Midbrain (tissue), 1 donor: Measurements from ENCODE around the gene MLIP.
"Not testable (repeated sequence)": the region's sequence is repeated elsewhere in the genome, so short reads cannot be mapped to it uniquely, and the experiment has no call there.

ENCODE experiments used
- DNase-seq: peaks from one replicate; lab custom pipeline; 2025; lab: John Stamatoyannopoulos, UW

MLIP gene, protein sequence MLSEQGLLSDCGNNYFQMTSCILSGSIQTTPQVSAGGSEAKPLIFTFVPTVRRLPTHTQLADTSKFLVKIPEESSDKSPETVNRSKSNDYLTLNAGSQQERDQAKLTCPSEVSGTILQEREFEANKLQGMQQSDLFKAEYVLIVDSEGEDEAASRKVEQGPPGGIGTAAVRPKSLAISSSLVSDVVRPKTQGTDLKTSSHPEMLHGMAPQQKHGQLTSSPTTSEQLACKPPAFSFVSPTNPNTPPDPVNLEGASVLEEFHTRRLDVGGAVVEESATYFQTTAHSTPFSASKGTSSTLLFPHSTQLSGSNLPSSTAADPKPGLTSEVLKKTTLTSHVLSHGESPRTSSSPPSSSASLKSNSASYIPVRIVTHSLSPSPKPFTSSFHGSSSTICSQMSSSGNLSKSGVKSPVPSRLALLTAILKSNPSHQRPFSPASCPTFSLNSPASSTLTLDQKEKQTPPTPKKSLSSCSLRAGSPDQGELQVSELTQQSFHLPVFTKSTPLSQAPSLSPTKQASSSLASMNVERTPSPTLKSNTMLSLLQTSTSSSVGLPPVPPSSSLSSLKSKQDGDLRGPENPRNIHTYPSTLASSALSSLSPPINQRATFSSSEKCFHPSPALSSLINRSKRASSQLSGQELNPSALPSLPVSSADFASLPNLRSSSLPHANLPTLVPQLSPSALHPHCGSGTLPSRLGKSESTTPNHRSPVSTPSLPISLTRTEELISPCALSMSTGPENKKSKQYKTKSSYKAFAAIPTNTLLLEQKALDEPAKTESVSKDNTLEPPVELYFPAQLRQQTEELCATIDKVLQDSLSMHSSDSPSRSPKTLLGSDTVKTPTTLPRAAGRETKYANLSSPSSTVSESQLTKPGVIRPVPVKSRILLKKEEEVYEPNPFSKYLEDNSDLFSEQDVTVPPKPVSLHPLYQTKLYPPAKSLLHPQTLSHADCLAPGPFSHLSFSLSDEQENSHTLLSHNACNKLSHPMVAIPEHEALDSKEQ

DNA sequence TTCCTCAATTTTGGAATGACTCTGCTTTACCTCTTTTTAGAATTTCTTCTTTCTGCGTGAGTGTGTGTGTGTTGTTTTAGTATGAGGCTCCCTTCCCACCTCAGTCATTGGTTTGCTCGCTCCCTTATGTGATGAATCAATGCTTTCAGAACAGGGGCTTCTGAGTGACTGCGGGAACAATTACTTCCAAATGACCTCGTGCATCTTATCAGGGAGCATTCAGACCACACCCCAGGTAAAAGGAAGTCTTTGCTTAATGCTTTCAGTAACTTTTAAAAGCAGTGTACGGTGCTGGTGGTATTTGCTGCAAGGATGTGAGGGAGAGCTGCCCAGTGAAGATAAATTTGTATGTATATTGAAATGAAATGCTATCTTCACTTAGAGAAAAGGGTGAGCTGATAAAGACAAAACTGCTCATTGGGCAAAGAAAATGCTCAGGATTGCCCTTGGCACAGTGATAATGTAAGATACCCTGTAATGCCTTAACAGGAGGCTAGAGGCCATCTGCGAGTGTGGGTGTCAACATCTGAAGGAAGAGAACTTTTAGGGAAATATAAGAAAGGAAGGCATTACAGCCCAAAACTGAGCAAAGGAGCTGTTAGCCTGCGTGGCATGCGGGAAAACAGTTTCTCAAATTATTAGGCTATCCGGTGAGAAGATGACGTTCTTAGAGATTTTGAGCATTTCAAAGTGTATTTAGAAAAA lies at the start of gene MLIP:
TSS of gene MLIP (plus strand) at position 103 of the 705 bp plus-strand sequence. CDS start at position 140, 37 bp downstream.
- DNase-seq: no peak

DNA sequence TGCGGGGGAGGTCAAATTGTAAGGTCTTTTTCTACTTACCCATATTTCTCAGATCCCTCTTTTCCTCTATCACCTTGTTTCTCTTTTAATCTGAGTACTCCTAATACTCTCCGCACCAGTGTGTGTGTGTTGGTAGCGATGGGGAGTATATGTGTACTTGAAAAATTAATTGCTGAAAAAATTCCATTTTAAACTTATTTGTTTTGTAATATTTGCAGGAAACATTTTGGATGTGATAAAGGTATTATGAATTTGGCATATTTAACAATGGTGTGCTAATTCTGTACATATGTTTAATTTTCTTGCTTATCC lies 48.1 kb upstream of the MLIP start:
- no peak for DNase-seq

DNA sequence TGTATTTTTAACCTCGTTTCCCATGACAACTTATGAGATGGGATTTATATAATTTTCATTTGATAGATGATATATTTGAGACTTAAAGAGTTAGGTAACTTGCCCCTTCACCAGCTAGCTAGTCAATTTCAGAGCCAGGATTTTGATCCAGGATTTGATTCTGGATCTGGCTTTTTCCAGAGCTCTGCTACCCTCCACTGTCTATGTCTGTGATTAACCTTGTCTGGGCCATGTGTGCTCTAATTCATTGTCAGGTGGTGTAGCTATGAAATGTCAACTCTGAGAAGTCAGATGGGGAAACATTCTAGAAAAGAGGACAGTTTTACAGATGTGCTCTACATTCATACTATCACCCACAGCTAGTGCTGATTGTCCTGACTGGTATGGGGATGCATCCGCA lies 42.5 kb upstream of the MLIP start:
- DNase-seq: no peak

DNA sequence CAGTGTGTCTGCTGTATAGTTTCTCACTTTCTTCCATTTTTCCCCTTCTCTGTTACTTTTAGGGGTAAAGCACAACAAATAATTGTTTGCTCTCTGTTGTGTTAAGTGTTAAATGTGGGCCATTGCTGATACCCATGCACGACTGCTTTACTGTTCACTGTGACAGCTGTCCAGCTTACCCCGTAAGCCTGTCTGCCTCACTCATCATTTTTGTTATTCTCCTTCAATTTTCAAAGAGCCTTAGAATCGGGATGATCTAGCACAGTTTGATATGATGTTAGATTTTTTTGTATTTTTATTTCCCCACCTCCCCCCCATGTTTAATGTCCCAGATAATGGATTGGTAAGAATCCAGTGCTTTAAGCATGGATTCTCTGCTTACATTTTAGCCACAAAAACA lies 41.2 kb upstream of the MLIP start:
- no peak for DNase-seq

DNA sequence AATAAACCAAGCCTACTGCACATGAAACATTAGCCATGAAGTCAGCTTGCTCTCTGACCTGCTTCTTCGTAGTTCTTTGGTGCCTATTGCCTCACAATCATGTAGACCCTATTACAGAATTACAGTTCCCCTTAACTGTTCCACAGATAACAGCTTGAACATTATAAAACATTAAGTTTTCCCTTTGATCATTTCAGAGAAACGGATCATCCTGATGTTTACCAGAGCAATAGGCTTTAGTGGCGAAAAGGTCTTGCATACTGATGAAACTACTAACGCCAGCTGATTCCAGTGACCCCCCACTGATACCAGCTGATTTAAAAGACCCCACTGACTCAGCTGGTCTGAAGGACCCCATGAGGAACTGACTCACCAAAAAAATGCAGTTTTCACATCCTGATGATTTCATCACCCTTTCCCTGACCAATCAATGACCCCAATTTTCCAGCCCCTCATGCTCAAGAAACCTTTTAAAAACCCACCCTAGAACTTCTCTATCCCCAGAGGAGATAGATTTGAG lies 39.4 kb upstream of the MLIP start:
- DNase-seq: no peak

DNA sequence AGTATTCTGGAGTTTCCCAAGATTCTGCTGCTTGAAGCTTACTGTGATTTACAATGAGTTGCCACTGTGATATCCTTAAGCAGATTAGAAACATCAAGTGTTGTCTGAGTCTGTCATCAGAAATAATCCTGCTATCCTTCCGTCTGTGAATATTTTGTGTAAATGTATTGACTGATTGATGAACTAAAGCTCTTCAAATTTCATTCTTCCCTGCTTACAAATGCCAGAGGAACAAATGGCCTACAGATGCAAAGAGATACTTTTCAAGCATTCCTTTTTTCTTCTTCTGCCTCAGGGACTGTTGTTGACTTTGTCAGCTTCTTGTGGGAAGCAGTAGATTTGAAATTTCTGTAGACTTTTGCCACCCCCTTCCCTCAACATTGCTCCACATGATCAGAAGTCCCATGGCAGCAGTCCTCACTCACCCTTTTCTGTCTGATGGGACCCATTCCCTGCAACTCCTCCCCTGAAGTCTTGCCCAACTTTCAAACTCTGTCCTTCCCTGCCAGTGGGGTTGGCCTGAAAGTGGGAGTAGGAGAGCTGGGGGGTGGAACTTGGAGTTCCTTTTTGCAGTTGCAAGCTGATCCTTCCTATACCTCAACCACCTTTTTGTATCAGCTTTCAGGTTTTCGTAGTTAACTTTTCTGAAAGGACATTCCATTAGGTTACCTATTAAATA lies 38.5 kb upstream of the MLIP start:
- DNase-seq: no peak

DNA sequence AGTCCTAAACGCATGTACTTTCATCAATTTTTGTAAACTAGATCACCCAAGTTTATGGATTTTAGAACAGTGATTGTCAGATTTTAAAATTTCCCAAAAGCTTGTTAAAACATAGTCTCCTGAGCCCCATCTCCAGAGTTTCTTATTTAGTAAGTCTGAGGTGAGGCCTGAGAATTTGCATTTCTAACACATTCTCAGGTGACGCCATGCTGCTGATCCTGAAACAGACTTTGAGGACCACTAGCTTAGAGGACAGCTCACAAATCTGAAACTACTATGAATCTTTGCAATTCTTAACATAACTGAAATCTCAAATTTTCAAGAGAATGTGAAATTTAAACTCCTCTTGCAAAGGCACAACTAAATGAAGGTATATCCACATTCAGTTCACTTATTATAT lies 37.8 kb upstream of the MLIP start:
- no peak for DNase-seq

DNA sequence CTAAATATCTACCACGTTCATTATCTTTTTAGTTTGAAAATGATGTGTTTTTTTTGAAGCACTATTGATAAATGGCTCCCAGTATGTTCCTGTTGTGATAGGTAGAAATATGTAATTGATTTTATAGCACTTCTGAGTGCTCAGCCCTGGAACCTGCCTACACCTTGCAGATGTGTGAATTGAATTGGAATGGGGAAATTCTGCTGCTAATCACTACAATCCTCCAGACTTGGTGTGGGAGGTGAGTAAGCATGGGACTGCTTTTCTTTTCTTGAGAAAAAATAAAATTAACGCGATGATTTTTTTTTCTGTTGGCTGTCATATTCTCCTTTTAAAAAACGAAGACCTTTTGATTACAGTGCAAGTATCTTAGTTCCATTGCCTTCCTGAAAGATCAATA lies 37.1 kb upstream of the MLIP start:
- DNase-seq: no peak

DNA sequence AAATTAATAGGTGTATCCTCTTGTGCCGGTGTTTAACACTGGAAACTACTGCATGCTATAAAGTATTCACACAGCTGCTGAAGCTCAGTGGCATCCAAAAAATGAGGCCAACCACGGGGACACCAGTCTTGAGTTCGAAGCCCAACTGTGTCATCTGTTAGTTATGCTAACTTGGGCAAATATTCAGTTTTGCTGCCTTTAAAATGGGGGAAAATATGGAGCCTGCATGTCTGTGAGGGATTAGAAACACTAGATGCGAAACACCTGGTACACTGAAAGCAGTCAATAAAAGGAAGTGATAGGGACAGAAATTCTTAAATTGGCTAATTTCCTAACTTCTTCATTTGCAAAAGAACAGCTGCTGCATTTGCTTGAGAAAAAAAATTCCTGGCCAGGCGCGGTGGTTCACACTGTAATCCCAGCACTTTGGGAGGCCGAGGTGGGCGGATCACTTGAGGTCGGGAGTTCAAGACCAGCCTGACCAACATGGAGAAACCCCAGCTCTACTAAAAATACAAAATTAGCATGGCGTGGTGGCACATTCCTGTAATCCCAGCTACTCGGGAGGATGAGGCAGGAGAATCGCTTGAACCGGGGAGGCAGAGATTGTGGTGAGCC lies 36.6 kb upstream of the MLIP start:
- no peak for DNase-seq

DNA sequence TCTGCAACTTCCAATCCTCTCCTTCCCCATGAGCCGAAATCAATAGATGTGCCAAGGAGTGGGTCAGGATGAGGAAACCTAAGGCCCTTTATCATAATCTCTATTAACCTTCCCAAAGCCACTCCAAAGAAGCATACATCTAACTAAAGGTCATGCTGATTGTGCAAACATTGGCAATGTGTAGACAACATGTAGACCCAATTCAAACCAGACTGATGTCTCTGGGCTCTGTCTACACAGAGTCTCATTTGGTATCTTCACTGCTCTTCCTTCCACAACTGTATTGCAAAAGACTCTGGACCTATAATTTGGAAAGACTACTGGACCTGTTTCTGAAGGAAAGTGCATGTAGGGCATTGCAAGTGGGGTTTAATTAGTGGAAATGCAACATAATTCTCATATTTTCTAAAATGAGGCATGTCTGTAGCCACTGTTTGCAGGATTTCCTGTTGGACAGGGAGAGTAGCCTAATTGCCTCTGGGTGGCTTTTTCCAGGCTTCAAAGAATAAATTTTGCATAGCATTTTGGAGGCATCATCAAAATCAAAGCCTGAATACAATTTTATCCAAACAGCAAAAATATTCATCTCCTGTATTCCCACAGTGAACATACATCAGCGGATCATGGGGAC lies 35.0 kb upstream of the MLIP start:
- no peak for DNase-seq

DNA sequence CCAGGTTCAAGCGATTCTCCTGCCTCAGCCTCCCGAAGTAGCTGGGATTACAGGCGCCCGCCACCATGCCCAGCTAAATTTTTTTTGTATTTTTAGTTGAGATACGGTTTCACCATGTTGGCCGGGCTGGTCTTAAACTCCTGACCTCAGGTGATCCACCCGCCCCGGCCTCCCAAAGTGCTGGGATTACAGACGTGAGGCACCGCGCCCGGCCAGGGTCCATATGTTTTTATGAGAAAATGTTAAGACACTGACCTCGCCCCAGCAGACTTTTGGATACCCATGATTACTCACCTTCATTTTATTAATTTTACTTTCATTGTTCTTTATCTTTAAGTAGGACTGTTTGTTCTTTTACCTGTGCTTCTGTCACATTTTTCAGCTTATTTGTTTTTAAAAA lies 29.7 kb upstream of the MLIP start:
- DNase-seq: not testable (repeated sequence)

DNA sequence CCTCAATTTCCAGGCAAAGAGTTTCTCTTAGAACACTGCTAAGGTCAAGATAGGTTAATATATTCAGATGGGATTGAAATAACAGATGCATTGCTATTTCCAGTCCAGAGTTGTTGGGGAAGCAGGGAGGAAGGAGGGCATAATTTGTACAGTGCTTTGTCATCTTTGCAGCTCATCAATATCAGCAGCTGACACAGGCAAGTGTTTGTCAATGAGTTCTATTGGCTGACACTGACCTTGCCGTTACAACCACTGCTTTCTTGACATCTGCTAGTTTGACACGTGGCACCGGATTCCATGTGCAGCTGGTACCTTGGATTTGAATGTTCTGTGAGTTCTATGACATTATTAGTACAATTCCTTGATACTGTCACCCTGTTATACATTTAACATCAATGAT lies 28.0 kb upstream of the MLIP start:
- no peak for DNase-seq

DNA sequence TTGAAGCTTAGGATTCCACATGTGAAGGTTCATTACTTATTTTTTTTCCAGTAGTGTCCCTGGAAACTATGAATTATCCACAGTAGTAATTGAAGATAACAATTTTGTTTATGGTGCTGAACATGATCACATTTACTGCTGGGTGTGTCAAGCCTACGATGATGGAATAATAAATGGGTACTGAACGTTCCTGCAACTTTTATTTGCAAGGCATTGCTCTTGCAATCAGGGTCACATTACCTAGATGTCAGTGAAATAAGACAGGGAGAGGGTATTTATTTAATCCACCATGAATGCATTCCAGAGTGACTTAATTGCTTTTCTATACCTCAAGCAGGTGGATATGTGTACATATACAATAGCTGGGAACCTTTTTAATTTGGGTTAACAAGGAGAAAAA lies 27.0 kb upstream of the MLIP start:
- no peak for DNase-seq

DNA sequence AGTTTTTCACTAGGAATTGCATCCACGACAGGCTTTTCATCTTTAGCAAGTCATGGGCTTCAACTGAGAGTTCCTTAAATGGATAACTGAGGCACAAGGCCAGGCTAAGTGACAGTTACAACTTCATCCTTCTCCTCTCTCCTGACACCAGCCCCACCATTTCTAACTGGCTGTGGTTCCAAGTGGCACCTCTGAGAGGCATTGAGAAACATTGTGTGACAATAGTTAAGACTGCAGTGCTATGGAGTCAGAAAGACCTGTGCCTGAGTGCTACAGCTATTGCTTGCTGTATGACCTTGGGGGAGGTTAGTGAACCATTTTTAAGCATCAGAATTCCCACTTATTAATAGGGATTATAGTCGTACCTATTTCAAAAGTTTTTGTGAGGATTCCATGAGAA lies 26.2 kb upstream of the MLIP start:
- no peak for DNase-seq

DNA sequence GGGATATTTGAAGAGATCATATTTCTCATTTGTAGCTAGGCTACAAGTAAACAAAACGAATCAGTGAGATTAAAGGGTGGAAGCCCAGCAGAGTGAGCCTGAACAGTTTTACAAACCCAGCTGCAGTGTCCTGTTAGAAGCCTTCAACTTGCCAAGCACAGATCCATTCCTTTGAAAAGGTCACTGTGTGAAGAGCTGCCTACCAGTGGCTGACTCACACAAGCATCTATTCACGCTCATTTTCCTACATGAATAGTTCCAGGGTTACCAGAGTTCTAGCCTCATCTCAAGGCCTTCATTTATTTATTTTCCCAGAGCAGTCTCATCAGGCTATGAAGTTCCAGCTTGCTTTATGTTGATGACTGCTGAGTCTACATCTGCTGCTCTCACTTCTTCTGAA lies 25.7 kb upstream of the MLIP start:
- DNase-seq: no peak

DNA sequence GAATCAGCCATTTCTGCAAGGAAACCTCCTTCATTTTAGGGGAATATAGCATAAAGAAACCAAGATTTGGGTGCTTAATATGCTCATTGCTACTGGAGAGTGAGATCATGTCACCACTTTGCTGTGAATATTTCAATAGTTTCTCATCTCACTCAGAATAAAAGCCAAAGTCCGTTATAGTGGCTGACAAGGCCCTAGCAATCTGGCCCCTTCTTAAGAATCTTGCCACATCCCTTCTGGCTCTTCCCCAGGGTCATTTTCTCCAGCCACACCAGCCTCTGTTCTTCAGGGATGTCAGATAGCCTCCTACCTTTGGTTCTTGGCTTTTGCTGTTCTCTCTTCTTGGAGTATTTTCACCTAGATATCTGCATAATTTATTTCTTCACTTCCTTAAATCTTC lies 24.8 kb upstream of the MLIP start:
- no peak for DNase-seq

DNA sequence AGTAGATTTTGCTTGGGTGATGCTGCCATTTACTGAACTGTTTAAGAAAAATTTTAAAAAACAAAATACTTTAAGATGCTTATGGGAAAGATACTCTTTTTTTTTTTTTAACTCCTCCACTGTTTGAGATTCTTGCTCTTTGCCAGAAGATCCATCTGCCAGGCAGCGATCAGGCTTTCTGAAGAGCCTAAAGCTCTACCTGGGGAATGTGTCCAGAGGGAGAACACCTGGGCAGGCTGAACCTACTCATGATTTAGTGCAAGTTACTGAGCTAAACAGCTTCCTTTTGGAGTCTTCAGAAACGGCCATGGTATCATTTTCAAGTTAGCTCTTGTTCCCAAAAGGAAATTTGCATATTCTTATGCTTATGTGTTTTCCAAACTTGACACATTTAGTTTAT lies 23.5 kb upstream of the MLIP start:
- no peak for DNase-seq

DNA sequence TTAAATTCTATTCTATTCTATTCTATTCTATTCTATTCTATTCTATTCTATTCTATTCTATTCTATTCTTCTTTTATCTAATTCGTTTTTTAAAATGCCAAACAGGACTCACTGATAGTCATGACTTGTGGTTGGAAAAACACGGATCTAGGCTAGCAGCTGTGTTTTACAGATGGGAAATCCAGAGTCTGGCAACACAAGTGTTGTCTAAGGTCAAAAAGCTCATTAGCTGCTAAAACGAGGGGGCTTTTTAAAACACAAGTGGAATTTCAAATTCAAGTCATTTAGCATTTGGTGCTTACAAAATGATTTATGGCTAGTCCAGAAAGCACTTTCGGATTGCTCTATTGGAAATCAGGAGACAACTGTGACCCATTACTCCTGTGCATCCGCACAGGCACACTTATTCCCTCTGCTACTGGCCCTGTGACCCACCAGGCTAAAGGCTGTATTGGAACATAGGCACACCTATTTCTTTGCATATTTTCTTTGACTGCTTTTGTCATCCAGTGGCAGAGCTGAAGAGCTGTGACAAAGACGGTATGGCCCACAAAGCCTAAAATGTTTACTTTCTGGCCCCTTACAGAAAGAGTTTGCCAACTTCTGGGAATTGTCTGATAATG lies 17.8 kb upstream of the MLIP start:
- DNase-seq: no peak

DNA sequence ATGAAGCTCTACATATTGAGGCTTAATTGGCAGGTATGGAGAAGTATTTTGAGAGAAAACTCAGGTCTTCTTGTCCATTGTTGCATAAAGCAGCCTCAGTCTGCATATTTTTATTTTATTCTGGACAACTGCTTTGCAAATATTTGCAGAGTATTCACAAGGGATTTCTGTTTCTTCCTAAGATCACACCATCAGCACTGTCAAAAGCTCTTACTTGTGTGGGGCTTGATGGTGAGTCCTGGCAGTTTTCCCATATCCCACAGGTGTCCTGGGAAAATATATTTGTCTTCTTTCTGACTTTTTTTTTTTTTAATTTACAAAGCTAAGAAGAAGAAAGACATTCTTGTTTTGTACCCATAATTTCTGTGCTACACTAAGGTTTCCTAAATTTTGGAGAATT lies 16.9 kb upstream of the MLIP start:
- no peak for DNase-seq

DNA sequence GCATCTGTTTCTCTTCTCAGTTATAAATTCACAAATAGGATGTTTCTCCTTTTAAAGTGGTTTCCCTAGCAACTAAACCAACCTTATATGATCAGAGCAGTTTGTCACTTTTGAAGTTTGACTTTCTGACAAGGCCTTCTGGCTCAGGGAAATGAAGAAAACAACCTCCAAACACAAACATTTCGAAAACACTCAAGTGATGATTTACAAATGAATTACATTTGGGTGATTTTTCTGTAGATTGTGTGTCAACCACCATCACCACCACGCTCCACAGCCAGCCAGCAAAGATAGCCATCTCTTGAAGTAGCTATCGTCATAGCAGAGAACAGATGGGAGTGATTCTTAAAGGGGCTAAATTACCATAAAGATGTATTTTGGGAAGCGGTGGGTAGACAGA lies 16.5 kb upstream of the MLIP start:
- DNase-seq: no peak
